Esophagus squamous epithelium (tissue), 5 donors: Measurements from ENCODE around the gene RGS18. TPM values are rescaled to one million over a fixed set of nuclear protein-coding genes. Genes with fewer than 3 reads are reported as not detected.

Source experiments
- DNase-seq: peaks from one replicate; lab custom pipeline; 2025; lab: John Stamatoyannopoulos, UW
- H3K27ac ChIP-seq, 4 donors: fragments of 200-600 bp; sonication (generic); one replicate each; pipeline ENCODE4 v1.5.1; 2016 to 2019; ENCODE audit warnings: mild to moderate bottlenecking in 1 of 4
- H3K27me3 ChIP-seq, 4 donors: fragments of 200-600 bp; sonication (generic); 1 replicate in 3 of 4; 2 replicates in 1 of 4; pipeline versions ENCODE4 v1.5.1 to v1.6.0; 2017 to 2021; ENCODE audit warnings: antibody characterized with exemption in 1 of 4
- H3K36me3 ChIP-seq, 3 donors: fragments of 200-600 bp; sonication (generic); one replicate each; pipeline ENCODE4 v1.5.1; 2016 to 2019
- H3K4me1 ChIP-seq, 3 donors: fragments of 200-600 bp; sonication (generic); one replicate each; pipeline ENCODE4 v1.5.1; 2017 to 2019
- H3K4me3 ChIP-seq, 4 donors: fragments of 200-600 bp; sonication (generic); 1 replicate in 3 of 4; 2 replicates in 1 of 4; pipeline ENCODE4 v1.5.1; 2016 to 2019; ENCODE audit warnings: mild to moderate bottlenecking in 2 of 4, moderate library complexity in 1 of 4
- H3K9me3 ChIP-seq, 3 donors: fragments of 200-600 bp; sonication (generic); one replicate each; pipeline ENCODE4 v1.5.1; 2016 to 2019
- CTCF ChIP-seq, 6 experiments: fragments of 450-650 bp in 4 of 6; fragments of 200-600 bp in 2 of 6; sonication (generic) in 2 of 6; IDR thresholded peaks; one replicate each; pipeline ENCODE4 v1.5.1; 2016 to 2019; ENCODE audit warnings: antibody characterized with exemption in 6 of 6, mild to moderate bottlenecking in 4 of 6, moderate library complexity in 4 of 6
- POLR2A ChIP-seq, 4 donors: fragments of 450-650 bp; IDR thresholded peaks; one replicate each; pipeline ENCODE4 v1.6.1; 2017; ENCODE audit warnings: antibody characterized with exemption in 4 of 4, mild to moderate bottlenecking in 4 of 4, moderate library complexity in 3 of 4
- WGBS, 2 donors: methylation state at CpG; one replicate each; pipeline ENCODE4 v1.1.5; 2018; 5-methylcytosine and 5-hydroxymethylcytosine counted together
- intact Hi-C: fragments of 100-400 bp; cut with DNase I; formaldehyde crosslinking; loops from one replicate; pipeline ENCODE4 v1.15.0; 2022
- total RNA-seq, 4 donors: library from RNA; depleted of rRNA; stranded (reverse); fragments of >200 nt; gene quantifications; one replicate each; pipeline ENCODE4 v1.1.0, GENCODE V29; 2016
- donor health status: DM: yes; HTN: yes; CAD: no.

The RGS18 gene
- total RNA-seq, 4 donors from 2014 or later = 0.53 to 4.6 (median 1.6) TPM

DNA sequence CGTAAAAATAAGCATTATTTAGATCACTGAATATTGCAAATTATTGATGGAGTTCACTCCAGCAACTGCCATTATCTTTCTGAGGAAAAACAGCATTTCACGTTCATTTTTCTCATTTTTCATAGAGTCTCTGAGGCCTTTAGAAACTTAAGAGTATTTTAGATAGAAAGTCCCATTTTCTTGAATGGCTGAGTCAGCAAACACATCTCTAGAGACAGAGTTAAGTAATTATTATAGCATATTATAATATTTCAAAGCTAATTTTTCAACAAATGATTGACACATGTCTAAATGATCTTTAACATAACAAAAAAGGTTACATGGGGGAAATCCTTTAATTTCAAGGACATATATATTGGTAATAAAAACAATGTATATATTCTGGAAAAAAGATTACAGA is 31.8 kb downstream of the RGS18 start:
- no peak for DNase-seq
- Histone ChIP-seq H3K36me3 (no peaks in the 10 kb centered on the region), H3K27ac (no peak overlapping the region), H3K4me1 (no peaks in the 10 kb centered on the region), H3K27me3 (no peaks in the 10 kb centered on the region), H3K4me3 (no peak overlapping the region), H3K9me3 (no peaks in the 10 kb centered on the region)
- intact Hi-C loops = no loop called here
- WGBS, 2 donors = 71 to 76% methylated on average over 2 of the region's 2 CpGs
- TF ChIP-seq CTCF (IDR thresholded peaks at IDR 0.05) = no peak
- no peak for TF ChIP-seq POLR2A (IDR thresholded peaks at IDR 0.05)

DNA sequence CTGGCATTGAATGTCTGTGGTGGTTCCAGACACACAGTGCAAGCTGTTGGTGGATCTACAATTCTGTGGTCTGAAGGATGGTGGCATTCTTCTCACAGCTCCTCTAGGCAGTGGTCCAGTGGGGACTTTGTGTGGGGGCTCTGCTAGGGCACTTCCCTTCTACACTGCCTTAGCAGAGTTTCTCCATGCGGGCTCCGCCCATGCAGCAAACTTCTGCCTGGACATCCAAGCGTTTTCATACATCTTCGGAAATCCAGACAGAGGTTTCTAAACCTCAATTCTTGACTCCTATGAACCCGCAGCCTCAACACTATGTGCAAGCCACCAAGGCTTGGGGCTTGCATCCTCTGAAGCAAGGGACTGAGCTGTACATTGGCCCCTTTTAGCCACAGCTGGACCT is 43.0 kb downstream of the RGS18 start:
- no peaks in the 10 kb centered on the region for H3K36me3 ChIP-seq
- peaks cover 0 to 4% (median 0%) of the 10 kb centered on the region in 3 donors for H3K9me3 ChIP-seq
- intact Hi-C loops = no loop called here
- no peak for DNase-seq
- no peak overlapping the region for H3K27ac ChIP-seq
- TF ChIP-seq POLR2A (IDR thresholded peaks at IDR 0.05) (no peak), CTCF (IDR thresholded peaks at IDR 0.05) (no peak)
- no peak overlapping the region for H3K4me3 ChIP-seq
- no peaks in the 10 kb centered on the region for H3K4me1 ChIP-seq
- no peaks in the 10 kb centered on the region for H3K27me3 ChIP-seq
- WGBS, 2 donors = 61 to 95% methylated on average over 4 of the region's 5 CpGs

DNA sequence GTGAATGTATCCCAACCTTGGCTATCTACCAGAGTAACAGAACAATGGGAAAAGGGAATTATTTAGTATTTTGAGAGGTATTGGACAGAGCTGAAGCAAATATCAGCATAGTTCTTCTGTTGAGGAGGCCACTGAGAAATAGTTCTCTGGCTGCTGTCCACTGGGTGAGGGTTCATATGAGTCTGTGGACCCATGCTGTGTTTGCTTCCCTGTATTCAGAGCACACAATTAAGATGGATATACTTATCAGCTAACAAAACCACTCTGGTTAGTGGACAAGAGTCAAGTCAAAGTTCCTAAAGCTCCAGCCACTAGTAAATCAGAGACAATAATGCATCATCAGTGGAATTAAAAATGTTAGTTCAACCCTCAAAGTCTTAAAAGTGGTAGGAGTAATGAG is 66.1 kb downstream of the RGS18 start:
- H3K36me3 ChIP-seq = no peaks in the 10 kb centered on the region
- no peaks in the 10 kb centered on the region for H3K4me1 ChIP-seq
- intact Hi-C loops = no loop called here
- H3K27me3 ChIP-seq = no peaks in the 10 kb centered on the region
- no peak for TF ChIP-seq POLR2A (IDR thresholded peaks at IDR 0.05)
- TF ChIP-seq CTCF (IDR thresholded peaks at IDR 0.05) = no peak
- H3K4me3 ChIP-seq = no peak overlapping the region
- no peak for DNase-seq
- H3K9me3 ChIP-seq = no peaks in the 10 kb centered on the region
- no peak overlapping the region for H3K27ac ChIP-seq

DNA sequence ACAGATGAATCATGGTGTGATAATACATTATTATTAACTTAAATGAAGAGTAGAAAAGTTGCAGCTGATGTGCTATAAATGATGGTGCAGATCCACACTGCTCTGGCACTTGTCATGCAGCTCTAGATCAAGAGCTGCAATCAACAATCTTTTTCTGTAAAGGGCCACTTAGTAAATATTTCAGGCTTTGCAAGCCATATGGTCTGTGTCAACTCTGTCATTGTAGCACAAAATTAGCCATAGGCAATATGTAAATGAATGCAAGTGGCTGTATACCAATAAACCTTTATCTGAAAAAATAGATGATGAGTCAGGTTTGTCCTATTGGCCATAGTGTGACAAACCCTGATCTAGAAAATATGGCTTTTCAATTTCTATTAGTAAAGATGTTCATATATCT is 66.6 kb downstream of the RGS18 start:
- H3K9me3 ChIP-seq = no peaks in the 10 kb centered on the region
- H3K27ac ChIP-seq = no peak overlapping the region
- H3K27me3 ChIP-seq = no peaks in the 10 kb centered on the region
- TF ChIP-seq POLR2A (IDR thresholded peaks at IDR 0.05) = no peak
- no peak for TF ChIP-seq CTCF (IDR thresholded peaks at IDR 0.05)
- no peak for DNase-seq
- no peaks in the 10 kb centered on the region for H3K4me1 ChIP-seq
- intact Hi-C loops = no loop called here
- H3K36me3 ChIP-seq = no peaks in the 10 kb centered on the region
- H3K4me3 ChIP-seq = no peak overlapping the region

GRCh38 chr1:192225266-192225665 is 67.0 kb downstream of the RGS18 start:
- H3K9me3 ChIP-seq = no peaks in the 10 kb centered on the region
- H3K4me1 ChIP-seq = no peaks in the 10 kb centered on the region
- no peaks in the 10 kb centered on the region for H3K27me3 ChIP-seq
- TF ChIP-seq POLR2A (IDR thresholded peaks at IDR 0.05) (no peak), CTCF (IDR thresholded peaks at IDR 0.05) (no peak)
- no peaks in the 10 kb centered on the region for H3K36me3 ChIP-seq
- intact Hi-C loops = no loop called here
- H3K4me3 ChIP-seq = no peak overlapping the region
- H3K27ac ChIP-seq = no peak overlapping the region
- DNase-seq = no peak
- WGBS, 2 donors = 64 to 72% methylated on average over 2 of the region's 2 CpGs
